Spinal cord (tissue), 10 donors: Measurements from ENCODE around the gene ARHGAP15. TPM values are rescaled to one million over a fixed set of nuclear protein-coding genes. Genes with fewer than 3 reads are reported as not detected.

ENCODE experiments used
- DNase-seq, 6 donors: peaks; one replicate each; pipeline versions ENCODE4 v3.0.0 to v3.0.0-alpha.2; 2013 to 2015; ENCODE audit warnings: low spot score in 6 of 6, low read depth in 4 of 6
- H3K27ac ChIP-seq: one replicate; pipeline ENCODE4 v1.5.1; 2013; ENCODE audit warnings: low read depth, low read length, control low read depth
- H3K27me3 ChIP-seq: one replicate; pipeline ENCODE4 v1.6.1; 2013; ENCODE audit warnings: low read length; ENCODE audit not compliant: control insufficient read depth, insufficient read depth
- H3K36me3 ChIP-seq: one replicate; pipeline ENCODE4 v1.6.1; 2013; ENCODE audit warnings: low read length; ENCODE audit not compliant: control insufficient read depth, insufficient read depth
- H3K4me1 ChIP-seq: one replicate; pipeline ENCODE4 v1.6.1; 2013; ENCODE audit warnings: low read length; ENCODE audit not compliant: control insufficient read depth, insufficient read depth
- H3K4me3 ChIP-seq: one replicate; pipeline ENCODE4 v1.5.1; 2013; ENCODE audit warnings: low read depth, low read length, control low read depth
- H3K9me3 ChIP-seq: one replicate; pipeline ENCODE4 v1.6.1; 2013; ENCODE audit warnings: low read length; ENCODE audit not compliant: control insufficient read depth, insufficient read depth
- WGBS: methylation state at CpG from one replicate; pipeline ENCODE4 v1.1.5; 2013; ENCODE audit warnings: missing lambda C conversion rate; ENCODE audit not compliant: insufficient coverage; 5-methylcytosine and 5-hydroxymethylcytosine counted together
- polyA plus RNA-seq, 2 donors: library from polyadenylated mRNA; unstranded; fragments of 120-200 nt; gene quantifications; one replicate each; pipeline ENCODE4 v1.2.1, GENCODE V29; 2013; ENCODE audit not compliant: insufficient read length in 2 of 2
- total RNA-seq, 2 donors: library from RNA; depleted of rRNA in 1 of 2; stranded (reverse); fragments of 120-200 nt in 1 of 2; fragments of >200 nt in 1 of 2; gene quantifications; one replicate each; pipeline versions ENCODE4 v1.2.3 to v1.2.4, GENCODE V29; 2013 to 2014
- donor health status: healthy.

Gene ARHGAP15
- total and polyA plus RNA-seq, 4 donors: 6.3 to 53.1 (median 12.5) TPM

DNA sequence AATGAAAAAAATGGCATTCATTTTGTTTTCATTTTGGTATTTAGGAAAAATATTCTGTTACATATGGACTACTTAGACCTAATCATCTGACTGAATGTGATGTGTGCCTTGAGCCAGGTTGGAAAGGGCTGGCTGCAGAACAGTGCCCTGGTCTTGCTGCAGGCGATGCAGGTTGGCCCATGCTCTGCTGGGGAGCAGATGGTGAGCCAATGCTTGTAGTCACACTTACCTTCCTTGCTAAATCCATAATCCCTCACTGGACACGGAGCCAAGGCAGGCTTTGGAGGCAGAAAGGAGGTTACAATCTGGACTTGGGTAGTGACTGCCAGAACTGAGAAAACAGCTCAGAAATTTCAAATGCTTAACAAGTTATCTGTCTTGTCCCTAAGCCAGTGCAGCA lies 228.7 kb downstream of the ARHGAP15 start:
- Histone ChIP-seq H3K36me3 (no peaks in the 10 kb centered on the region), H3K4me1 (no peaks in the 10 kb centered on the region), H3K4me3 (no peak overlapping the region), H3K27ac (no peak overlapping the region), H3K9me3 (no peaks in the 10 kb centered on the region), H3K27me3 (no peaks in the 10 kb centered on the region)
- WGBS: no CpG with 5 or more reads among the region's 2 CpGs
- peak in 2 of 6 donors; percentile 68 to 97 for DNase-seq

DNA sequence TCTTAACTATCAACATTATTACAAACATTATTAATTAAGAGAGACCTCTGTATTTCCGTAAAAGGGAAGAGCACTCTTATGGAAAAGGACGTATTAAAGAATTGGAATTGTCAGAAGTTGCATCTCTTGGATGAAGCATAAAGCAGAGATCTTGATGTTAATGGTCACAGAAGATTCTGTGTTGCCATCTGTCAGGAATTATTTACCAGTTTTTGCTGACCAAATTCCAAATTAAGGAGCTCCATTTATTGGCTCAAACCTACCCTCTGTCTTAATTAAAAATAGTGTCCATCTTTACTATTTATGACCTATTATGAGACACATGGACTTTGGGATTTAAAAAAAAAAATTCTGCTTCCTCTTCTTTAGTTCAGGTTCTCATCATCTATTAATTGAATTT lies 232.1 kb downstream of the ARHGAP15 start:
- WGBS: 100% methylated on average over 2 of the region's 2 CpGs
- Histone ChIP-seq H3K27me3 (no peaks in the 10 kb centered on the region), H3K4me3 (no peak overlapping the region), H3K36me3 (no peaks in the 10 kb centered on the region), H3K9me3 (no peaks in the 10 kb centered on the region), H3K4me1 (no peaks in the 10 kb centered on the region), H3K27ac (no peak overlapping the region)
- no peak for DNase-seq

DNA sequence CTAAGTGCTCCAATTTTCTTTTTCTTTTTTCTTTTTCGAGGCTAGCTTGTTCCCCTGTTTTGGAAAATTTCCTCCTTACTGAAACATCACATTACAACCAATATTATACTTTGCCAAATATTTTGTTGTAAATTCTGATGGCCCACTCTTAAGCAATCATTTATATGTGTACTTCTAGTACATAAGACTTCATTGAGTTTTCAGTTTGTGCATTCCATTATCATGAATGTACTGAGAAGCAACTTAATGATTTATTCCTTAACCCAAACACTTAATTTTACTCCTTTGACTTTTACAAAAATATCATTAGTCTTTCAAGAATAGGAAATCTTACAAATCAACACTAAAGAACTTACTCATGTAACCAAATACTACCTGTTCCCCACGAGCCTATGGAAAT lies 242.4 kb downstream of the ARHGAP15 start:
- no peak for DNase-seq
- H3K27ac ChIP-seq: no peak overlapping the region
- H3K9me3 ChIP-seq: no peaks in the 10 kb centered on the region
- no peak overlapping the region for H3K4me3 ChIP-seq
- no CpG with 5 or more reads among the region's 2 CpGs for WGBS
- H3K27me3 ChIP-seq: no peaks in the 10 kb centered on the region
- H3K4me1 ChIP-seq: no peaks in the 10 kb centered on the region
- H3K36me3 ChIP-seq: no peaks in the 10 kb centered on the region

DNA sequence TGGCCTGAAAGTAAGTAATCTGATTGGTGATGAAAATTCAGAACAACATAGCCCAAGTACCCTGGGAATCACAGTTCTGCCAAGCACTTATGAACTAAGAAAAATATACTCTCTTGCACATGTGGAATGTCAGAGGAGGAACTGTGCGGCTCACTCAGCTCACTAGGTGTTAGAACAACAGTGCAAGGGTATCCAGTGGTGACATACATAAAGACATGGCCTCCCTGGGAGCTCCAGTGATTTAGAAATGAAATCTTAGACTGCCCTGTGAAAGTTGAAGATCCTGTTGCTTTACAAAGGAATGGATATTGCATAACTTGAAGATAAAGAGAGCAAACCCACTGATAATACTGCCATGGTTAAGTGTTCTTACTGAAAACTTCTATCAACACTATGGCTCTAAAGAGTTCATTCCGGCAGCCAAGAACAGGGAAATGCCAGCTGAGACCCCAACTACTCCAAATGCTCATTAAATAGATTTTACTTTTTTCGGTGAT lies 246.2 kb downstream of the ARHGAP15 start:
- no peaks in the 10 kb centered on the region for H3K36me3 ChIP-seq
- WGBS: 60% methylated on average over 1 of the region's 3 CpGs
- H3K9me3 ChIP-seq: no peaks in the 10 kb centered on the region
- H3K4me1 ChIP-seq: no peaks in the 10 kb centered on the region
- no peak for DNase-seq
- no peak overlapping the region for H3K4me3 ChIP-seq
- no peak overlapping the region for H3K27ac ChIP-seq
- no peaks in the 10 kb centered on the region for H3K27me3 ChIP-seq

- H3K27ac ChIP-seq: no peak overlapping the region
- H3K4me3 ChIP-seq: no peak overlapping the region
- no peak for DNase-seq
- no peaks in the 10 kb centered on the region for H3K27me3 ChIP-seq
- no peaks in the 10 kb centered on the region for H3K36me3 ChIP-seq
- WGBS: no CpG with 5 or more reads among the region's 2 CpGs
- H3K9me3 ChIP-seq: no peaks in the 10 kb centered on the region
- H3K4me1 ChIP-seq: no peaks in the 10 kb centered on the region
Measured at GRCh38 chr2:143378996-143379395, 249.8 kb downstream of the ARHGAP15 start.

GRCh38 chr2:143379955-143380354 lies 250.7 kb downstream of the ARHGAP15 start:
- H3K4me3 ChIP-seq: no peak overlapping the region
- no CpG with 5 or more reads among the region's 1 CpG for WGBS
- no peak for DNase-seq
- no peaks in the 10 kb centered on the region for H3K36me3 ChIP-seq
- H3K9me3 ChIP-seq: no peaks in the 10 kb centered on the region
- H3K27ac ChIP-seq: no peak overlapping the region
- no peaks in the 10 kb centered on the region for H3K4me1 ChIP-seq
- H3K27me3 ChIP-seq: no peaks in the 10 kb centered on the region

- DNase-seq: peak in 1 of 6 donors; percentile 8
- H3K27me3 ChIP-seq: no peaks in the 10 kb centered on the region
- WGBS: 86% methylated on average over 4 of the region's 8 CpGs
- H3K36me3 ChIP-seq: no peaks in the 10 kb centered on the region
- H3K4me3 ChIP-seq: no peak overlapping the region
- no peak overlapping the region for H3K27ac ChIP-seq
- H3K9me3 ChIP-seq: no peaks in the 10 kb centered on the region
- H3K4me1 ChIP-seq: no peaks in the 10 kb centered on the region
Measured at GRCh38 chr2:143382573-143382972, 253.4 kb downstream of the ARHGAP15 start.

DNA sequence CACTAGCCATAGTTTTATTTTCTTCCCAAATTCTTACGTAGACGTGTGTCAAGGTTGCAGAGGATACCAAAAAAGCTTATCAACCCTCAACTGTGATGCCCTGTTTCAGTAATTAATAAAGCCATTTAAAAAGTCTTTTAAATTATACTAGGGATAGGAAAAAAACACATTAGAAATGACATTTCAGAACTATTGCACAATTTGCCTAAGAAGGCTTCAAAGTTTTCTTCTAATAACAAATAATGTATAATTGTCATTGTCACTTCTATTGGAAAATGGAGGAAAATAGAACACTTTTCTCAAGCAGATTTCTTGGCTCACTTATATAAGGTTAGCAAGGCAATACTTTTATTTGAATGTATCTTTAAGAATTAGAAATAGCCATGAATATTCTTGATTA lies 253.8 kb downstream of the ARHGAP15 start:
- no CpG with 5 or more reads among the region's 2 CpGs for WGBS
- no peak overlapping the region for H3K27ac ChIP-seq
- DNase-seq: no peak
- H3K4me1 ChIP-seq: no peaks in the 10 kb centered on the region
- H3K4me3 ChIP-seq: no peak overlapping the region
- H3K27me3 ChIP-seq: no peaks in the 10 kb centered on the region
- no peaks in the 10 kb centered on the region for H3K9me3 ChIP-seq
- no peaks in the 10 kb centered on the region for H3K36me3 ChIP-seq

- Histone ChIP-seq H3K27ac (no peak overlapping the region), H3K36me3 (no peaks in the 10 kb centered on the region), H3K4me3 (no peak overlapping the region), H3K27me3 (no peaks in the 10 kb centered on the region), H3K4me1 (no peaks in the 10 kb centered on the region), H3K9me3 (no peaks in the 10 kb centered on the region)
- DNase-seq: peak in 1 of 6 donors; percentile 72
- 80% methylated on average over 1 of the region's 6 CpGs for WGBS
Measured at GRCh38 chr2:143384111-143384510, 254.9 kb downstream of the ARHGAP15 start.

- Histone ChIP-seq H3K36me3 (no peaks in the 10 kb centered on the region), H3K4me1 (no peaks in the 10 kb centered on the region), H3K9me3 (no peaks in the 10 kb centered on the region), H3K4me3 (no peak overlapping the region), H3K27ac (no peak overlapping the region), H3K27me3 (no peaks in the 10 kb centered on the region)
- peak in 1 of 6 donors; percentile 63 for DNase-seq
- 90% methylated on average over 5 of the region's 6 CpGs for WGBS
Measured at GRCh38 chr2:143390171-143390570, 261.0 kb downstream of the ARHGAP15 start.
